Loucy (cell line): ENCODE results near the gene ST8SIA1.

Experiments
- H2AFZ ChIP-seq: fragments of 200-600 bp; sonication (generic); 2 replicates; pipeline ENCODE4 v1.6.0; 2016; ENCODE audit warnings: antibody characterized with exemption, mild to moderate bottlenecking, low read length, moderate library complexity
- H3F3A ChIP-seq: fragments of 200-600 bp; 2 replicates; pipeline ENCODE4 v1.6.0; 2016; ENCODE audit warnings: antibody characterized with exemption, low read depth, mild to moderate bottlenecking
- H3K27me3 ChIP-seq: fragments of 200-600 bp; sonication (generic); 2 replicates; pipeline ENCODE4 v1.6.1; 2014; ENCODE audit warnings: low read length, mild to moderate bottlenecking; ENCODE audit not compliant: insufficient read depth, poor library complexity, severe bottlenecking
- H3K36me3 ChIP-seq: fragments of 200-600 bp; sonication (generic); 2 replicates; pipeline ENCODE4 v1.6.1; 2016; ENCODE audit warnings: low read length; ENCODE audit not compliant: insufficient read depth
- H3K4me1 ChIP-seq: fragments of 200-600 bp; sonication (generic); 2 replicates; pipeline ENCODE4 v1.5.1; 2014; ENCODE audit warnings: low read length, mild to moderate bottlenecking; ENCODE audit not compliant: insufficient read depth, poor library complexity, severe bottlenecking
- H3K4me2 ChIP-seq: fragments of 200-600 bp; sonication (generic); 2 replicates; pipeline ENCODE4 v1.6.0; 2014; ENCODE audit warnings: antibody characterized with exemption, low read length, low read depth, mild to moderate bottlenecking; ENCODE audit not compliant: poor library complexity, severe bottlenecking
- H3K4me3 ChIP-seq: fragments of 200-600 bp; sonication (generic); 2 replicates; pipeline ENCODE4 v1.5.1; 2014; ENCODE audit warnings: low read length, mild to moderate bottlenecking, mixed read lengths; ENCODE audit not compliant: poor library complexity, severe bottlenecking
- H3K79me2 ChIP-seq: fragments of 200-600 bp; sonication (generic); 2 replicates; pipeline ENCODE4 v1.6.1; 2014; ENCODE audit warnings: low read length; ENCODE audit not compliant: insufficient read depth
- H3K9ac ChIP-seq: fragments of 200-600 bp; sonication (generic); 2 replicates; pipeline ENCODE4 v1.6.0; 2014; ENCODE audit warnings: mild to moderate bottlenecking, low read depth, low read length, moderate library complexity; ENCODE audit not compliant: poor library complexity, severe bottlenecking
- H3K9me2 ChIP-seq: fragments of 200-600 bp; sonication (generic); replicated peaks from 2 replicates; pipeline ENCODE4 v1.6.1; 2016; ENCODE audit warnings: low read depth, low read length, mixed read lengths
- H3K9me3 ChIP-seq: fragments of 200-600 bp; sonication (generic); 2 replicates; pipeline ENCODE4 v1.6.1; 2014; ENCODE audit warnings: mild to moderate bottlenecking, antibody characterized with exemption, low read length, low read depth; ENCODE audit not compliant: insufficient read depth
- H4K20me1 ChIP-seq: fragments of 200-600 bp; sonication (generic); 2 replicates; pipeline ENCODE4 v1.6.0; 2014; ENCODE audit warnings: antibody characterized with exemption, low read length, mild to moderate bottlenecking; ENCODE audit not compliant: insufficient read depth, poor library complexity, severe bottlenecking
- EZH2phosphoT487 ChIP-seq: fragments of 200-600 bp; IDR thresholded peaks from 2 replicates; pipeline ENCODE4 v1.6.1; 2018; ENCODE audit warnings: antibody characterized with exemption, mild to moderate bottlenecking, moderate library complexity, borderline replicate concordance
- TF ChIP-seq, protein P1 (sequence below): fragments of 200-600 bp; sonication (generic); conservative IDR thresholded peaks from 2 replicates; pipeline ENCODE4 v1.5.1; 2014; ENCODE audit warnings: mild to moderate bottlenecking, antibody characterized with exemption, low read length

Gene ST8SIA1

DNA sequence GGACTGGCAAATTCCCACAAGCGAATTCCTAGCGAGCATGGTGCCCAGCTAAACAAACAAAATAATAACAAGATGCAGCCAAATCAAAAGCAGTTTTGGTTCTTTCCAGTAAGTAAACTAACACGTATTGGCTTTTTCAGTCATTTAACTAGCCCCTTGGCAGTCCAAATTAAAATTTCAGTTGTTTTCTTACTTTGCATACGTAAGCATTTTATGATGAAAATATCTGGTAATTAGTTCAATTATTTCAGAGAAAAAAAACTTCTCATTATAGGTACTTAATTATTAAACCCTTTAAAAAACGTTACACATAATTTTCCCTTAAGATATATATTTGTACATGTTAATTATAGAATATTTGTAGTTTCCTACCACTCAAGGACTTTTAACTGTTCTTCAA lies 70.1 kb downstream of the ST8SIA1 start:
- no peak overlapping the region for H2AFZ ChIP-seq
- H3K9me3 ChIP-seq, result no peaks in the 10 kb centered on the region
- H3K4me3 ChIP-seq, result no peak overlapping the region
- H3K27me3 ChIP-seq, result no peaks in the 10 kb centered on the region
- no peaks in the 10 kb centered on the region for H3K9me2 ChIP-seq
- H4K20me1 ChIP-seq, result no peaks in the 10 kb centered on the region
- no peaks in the 10 kb centered on the region for H3K79me2 ChIP-seq
- no peaks in the 10 kb centered on the region for H3K36me3 ChIP-seq
- TF ChIP-seq EZH2phosphoT487, result no peak
- TF ChIP-seq, protein P1, sequence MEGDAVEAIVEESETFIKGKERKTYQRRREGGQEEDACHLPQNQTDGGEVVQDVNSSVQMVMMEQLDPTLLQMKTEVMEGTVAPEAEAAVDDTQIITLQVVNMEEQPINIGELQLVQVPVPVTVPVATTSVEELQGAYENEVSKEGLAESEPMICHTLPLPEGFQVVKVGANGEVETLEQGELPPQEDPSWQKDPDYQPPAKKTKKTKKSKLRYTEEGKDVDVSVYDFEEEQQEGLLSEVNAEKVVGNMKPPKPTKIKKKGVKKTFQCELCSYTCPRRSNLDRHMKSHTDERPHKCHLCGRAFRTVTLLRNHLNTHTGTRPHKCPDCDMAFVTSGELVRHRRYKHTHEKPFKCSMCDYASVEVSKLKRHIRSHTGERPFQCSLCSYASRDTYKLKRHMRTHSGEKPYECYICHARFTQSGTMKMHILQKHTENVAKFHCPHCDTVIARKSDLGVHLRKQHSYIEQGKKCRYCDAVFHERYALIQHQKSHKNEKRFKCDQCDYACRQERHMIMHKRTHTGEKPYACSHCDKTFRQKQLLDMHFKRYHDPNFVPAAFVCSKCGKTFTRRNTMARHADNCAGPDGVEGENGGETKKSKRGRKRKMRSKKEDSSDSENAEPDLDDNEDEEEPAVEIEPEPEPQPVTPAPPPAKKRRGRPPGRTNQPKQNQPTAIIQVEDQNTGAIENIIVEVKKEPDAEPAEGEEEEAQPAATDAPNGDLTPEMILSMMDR, result no peak
- no peaks in the 10 kb centered on the region for H3F3A ChIP-seq
- no peak overlapping the region for H3K9ac ChIP-seq
- no peak overlapping the region for H3K4me2 ChIP-seq
- no peaks in the 10 kb centered on the region for H3K4me1 ChIP-seq

DNA sequence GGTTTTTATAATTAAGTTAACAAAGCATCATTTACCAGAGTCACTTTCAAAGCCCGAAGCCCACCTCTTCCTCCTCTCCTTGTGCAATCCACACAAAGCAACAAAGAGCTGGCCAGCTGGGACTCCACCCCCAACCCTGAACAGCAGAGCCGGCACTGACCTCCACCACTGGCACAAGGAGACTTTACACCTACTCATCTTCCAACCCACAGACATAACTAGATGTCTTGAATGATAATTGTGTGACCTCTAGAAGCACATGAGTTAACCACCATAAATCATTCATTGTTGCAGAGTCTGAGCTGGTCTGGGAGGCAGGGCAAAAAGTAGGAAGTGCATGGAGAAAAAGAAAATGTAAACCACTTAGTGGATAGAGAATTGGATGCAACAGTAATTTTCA lies 72.2 kb downstream of the ST8SIA1 start:
- H3K9me2 ChIP-seq, result no peaks in the 10 kb centered on the region
- H4K20me1 ChIP-seq, result no peaks in the 10 kb centered on the region
- TF ChIP-seq, protein P1, result no peak
- no peak for TF ChIP-seq EZH2phosphoT487
- H3K79me2 ChIP-seq, result no peaks in the 10 kb centered on the region
- H3K4me1 ChIP-seq, result no peaks in the 10 kb centered on the region
- no peak overlapping the region for H3K4me2 ChIP-seq
- no peak overlapping the region for H2AFZ ChIP-seq
- no peak overlapping the region for H3K9ac ChIP-seq
- H3K4me3 ChIP-seq, result no peak overlapping the region
- no peaks in the 10 kb centered on the region for H3K9me3 ChIP-seq
- no peaks in the 10 kb centered on the region for H3K36me3 ChIP-seq
- H3K27me3 ChIP-seq, result no peaks in the 10 kb centered on the region
- no peaks in the 10 kb centered on the region for H3F3A ChIP-seq

DNA sequence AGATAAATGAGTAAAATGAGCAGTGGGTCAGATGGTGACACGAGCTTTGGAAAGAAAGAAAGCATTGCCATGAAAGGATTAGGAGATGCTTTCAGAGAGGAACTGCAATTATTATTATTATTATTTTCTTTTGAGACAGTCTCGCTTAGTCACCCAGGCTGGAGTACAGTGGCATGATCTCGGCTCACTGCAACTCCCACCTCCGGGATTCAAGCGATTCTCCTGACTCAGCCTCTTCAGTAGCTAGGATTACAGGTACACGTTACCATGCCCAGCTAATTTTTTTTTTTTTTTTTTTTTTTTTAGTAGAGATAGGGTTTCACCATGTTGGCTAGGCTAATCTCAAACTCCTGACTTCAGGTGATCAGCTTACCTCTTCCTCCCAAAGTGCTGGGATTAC lies 77.4 kb downstream of the ST8SIA1 start:
- Histone ChIP-seq H3K4me3 (no peak overlapping the region), H3K27me3 (peaks cover 41% of the 10 kb centered on the region), H3F3A (no peaks in the 10 kb centered on the region), H3K4me2 (no peak overlapping the region), H3K9me3 (no peaks in the 10 kb centered on the region), H3K4me1 (no peaks in the 10 kb centered on the region), H3K36me3 (no peaks in the 10 kb centered on the region), H3K79me2 (no peaks in the 10 kb centered on the region), H3K9me2 (no peaks in the 10 kb centered on the region), H2AFZ (no peak overlapping the region), H4K20me1 (no peaks in the 10 kb centered on the region), H3K9ac (no peak overlapping the region)
- TF ChIP-seq, protein P1, result no peak
- TF ChIP-seq EZH2phosphoT487, result no peak
